Small intestine (tissue), 7 donors: ENCODE data around the gene RSPH10B2. TPM values are rescaled to one million over a fixed set of nuclear protein-coding genes. Genes with fewer than 3 reads are reported as not detected.
"Not testable (repeated sequence)": the region's sequence is repeated elsewhere in the genome, so short reads cannot be mapped to it uniquely, and the experiment has no call there.

ENCODE experiments used
- DNase-seq, 2 donors: peaks; one replicate each; pipeline versions ENCODE4 v3.0.0 to v3.0.0-alpha.2; 2013
- FAIRE-seq: peaks from 2 replicates; lab custom pipeline; 2012; peaks lifted over from hg19 to GRCh38; lab: Jason Lieb, UNC
- H3K27ac ChIP-seq, 3 donors: one replicate each; pipeline ENCODE4 v1.5.1; 2013; ENCODE audit warnings: low read length in 2 of 3, mild to moderate bottlenecking in 2 of 3, control low read depth in 1 of 3, inconsistent platforms in 1 of 3, low read depth in 1 of 3, moderate library complexity in 1 of 3
- H3K27me3 ChIP-seq, 3 donors: one replicate each; pipeline ENCODE4 v1.6.1; 2013; ENCODE audit warnings: low read length in 3 of 3, inconsistent platforms in 1 of 3; ENCODE audit not compliant: control insufficient read depth in 3 of 3, insufficient read depth in 3 of 3
- H3K36me3 ChIP-seq, 3 donors: one replicate each; pipeline ENCODE4 v1.6.1; 2013; ENCODE audit warnings: low read length in 3 of 3, inconsistent platforms in 1 of 3, low read depth in 1 of 3, mild to moderate bottlenecking in 1 of 3, moderate library complexity in 1 of 3; ENCODE audit not compliant: control insufficient read depth in 3 of 3, insufficient read depth in 2 of 3
- H3K4me1 ChIP-seq, 3 donors: one replicate each; pipeline ENCODE4 v1.6.1; 2013; ENCODE audit warnings: low read length in 2 of 3, inconsistent platforms in 1 of 3, low read depth in 1 of 3, mild to moderate bottlenecking in 1 of 3, moderate library complexity in 1 of 3; ENCODE audit not compliant: control insufficient read depth in 3 of 3, insufficient read depth in 2 of 3
- H3K4me3 ChIP-seq, 3 donors: one replicate each; pipeline ENCODE4 v1.5.1; 2013; ENCODE audit warnings: low read length in 3 of 3, control low read depth in 1 of 3, inconsistent platforms in 1 of 3, low read depth in 1 of 3, mild to moderate bottlenecking in 1 of 3, moderate library complexity in 1 of 3
- H3K9me3 ChIP-seq, 2 donors: one replicate each; pipeline ENCODE4 v1.6.1; 2013; ENCODE audit warnings: low read depth in 1 of 2, low read length in 1 of 2; ENCODE audit not compliant: control insufficient read depth in 2 of 2, insufficient read depth in 1 of 2
- WGBS, 3 donors: extraction: QIAGEN DNeasy Blood & Tissue Kit; methylation state at CpG; one replicate each; pipeline ENCODE4 v1.1.7; 2013; 5-methylcytosine and 5-hydroxymethylcytosine counted together
- polyA plus RNA-seq, 4 donors: library from polyadenylated mRNA; stranded (reverse) in 3 of 4; unstranded in 1 of 4; fragments of 200-250 nt in 3 of 4; fragments of 120-200 nt in 1 of 4; gene quantifications; one replicate each; pipeline versions ENCODE4 v1.2.1 to v1.2.3, GENCODE V29; 2013
- donor health status: healthy with polysubstance abuse.
- donor health status: control.
- donor health status: control.
- donor health status: Bipolar disorder and iron deficiency.
- donor health status: healthy.

The RSPH10B2 gene
- polyA plus RNA-seq, 4 donors, result 0.06 to 1.4 (median 0.07) TPM; not detected in 1

GRCh38 chr7:6738415-6738814 is 15.5 kb upstream of the RSPH10B2 start:
- H3K27me3 ChIP-seq, DNase-seq, H3K4me1 ChIP-seq, H3K4me3 ChIP-seq, H3K9me3 ChIP-seq, H3K27ac ChIP-seq, FAIRE-seq: not testable (repeated sequence)
- H3K36me3 ChIP-seq, result peaks cover 0 to 47% (median 2%) of the 10 kb centered on the region in 3 donors
- WGBS, 3 donors, result 93 to 99% (median 96%) methylated on average over 2 to 7 of the region's 11 CpGs

GRCh38 chr7:6744410-6745100 is 9.3 kb upstream of the RSPH10B2 start:
- peaks cover 0 to 23% (median 0%) of the 10 kb centered on the region in 3 donors for H3K36me3 ChIP-seq

GRCh38 chr7:6749335-6749734 is 4.6 kb upstream of the RSPH10B2 start:
- H3K27ac ChIP-seq, H3K4me3 ChIP-seq, H3K4me1 ChIP-seq, H3K9me3 ChIP-seq, DNase-seq, H3K27me3 ChIP-seq, FAIRE-seq: not testable (repeated sequence)
- peaks cover 0 to 12% (median 0%) of the 10 kb centered on the region in 3 donors for H3K36me3 ChIP-seq
- WGBS, 3 donors, result 21 to 70% (median 59%) methylated on average over 6 of the region's 12 CpGs

More at GRCh38 chr7:6744410-6745100, 9.3 kb upstream of the RSPH10B2 start:
- not testable (repeated sequence) for DNase-seq, H3K9me3 ChIP-seq, H3K27me3 ChIP-seq, H3K4me3 ChIP-seq, FAIRE-seq, H3K4me1 ChIP-seq
- 35 to 91% (median 89%) methylated on average over 1 of the region's 12 CpGs for WGBS, 3 donors
- H3K27ac ChIP-seq, result peak overlapping the region in 1 of 3 donors; percentile 56

- 39 to 81% (median 49%) methylated on average over 3 of the region's 6 CpGs for WGBS, 3 donors
- H3K27me3 ChIP-seq, H3K27ac ChIP-seq, H3K4me3 ChIP-seq, DNase-seq, FAIRE-seq, H3K9me3 ChIP-seq, H3K4me1 ChIP-seq: not testable (repeated sequence)
- H3K36me3 ChIP-seq, result peaks cover 0 to 12% (median 0%) of the 10 kb centered on the region in 3 donors
These were observed 3.7 kb upstream of the RSPH10B2 start for GRCh38 chr7:6750173-6750572.

- 40% methylated on average over 2 of the region's 12 CpGs; no CpG with 5 or more reads in 2 of the 3 donors for WGBS, 3 donors
- FAIRE-seq, H3K9me3 ChIP-seq: not testable (repeated sequence)
These were observed 7.3 kb downstream of the RSPH10B2 start for GRCh38 chr7:6761186-6761585.

DNA sequence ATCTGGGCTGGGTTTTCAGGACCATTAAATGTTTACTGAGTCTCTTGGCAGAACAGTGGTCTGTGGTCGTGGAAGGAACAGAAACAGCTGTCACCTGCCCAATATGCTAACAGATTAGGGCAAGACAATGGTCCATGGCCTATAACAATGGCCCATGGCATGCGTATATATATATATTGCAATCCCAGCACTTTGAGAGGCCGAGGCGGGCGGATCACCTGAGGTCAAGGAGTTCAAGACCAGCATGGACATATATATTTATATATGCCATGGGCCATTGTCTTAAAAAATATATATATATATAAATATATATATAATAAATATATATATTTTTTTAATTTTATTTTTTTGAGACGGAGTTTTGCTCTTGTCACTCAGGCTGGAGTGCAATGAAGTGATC is 27.7 kb downstream of the RSPH10B2 start:
- H3K9me3 ChIP-seq, H3K36me3 ChIP-seq, H3K27me3 ChIP-seq, H3K27ac ChIP-seq, H3K4me1 ChIP-seq, FAIRE-seq, DNase-seq, H3K4me3 ChIP-seq: not testable (repeated sequence)
- 79 to 86% (median 83%) methylated on average over 6 of the region's 6 CpGs for WGBS, 3 donors

More at GRCh38 chr7:6761186-6761585, 7.3 kb downstream of the RSPH10B2 start:
- H3K27ac ChIP-seq, H3K4me1 ChIP-seq, H3K36me3 ChIP-seq, H3K27me3 ChIP-seq, DNase-seq, H3K4me3 ChIP-seq: not testable (repeated sequence)

DNA sequence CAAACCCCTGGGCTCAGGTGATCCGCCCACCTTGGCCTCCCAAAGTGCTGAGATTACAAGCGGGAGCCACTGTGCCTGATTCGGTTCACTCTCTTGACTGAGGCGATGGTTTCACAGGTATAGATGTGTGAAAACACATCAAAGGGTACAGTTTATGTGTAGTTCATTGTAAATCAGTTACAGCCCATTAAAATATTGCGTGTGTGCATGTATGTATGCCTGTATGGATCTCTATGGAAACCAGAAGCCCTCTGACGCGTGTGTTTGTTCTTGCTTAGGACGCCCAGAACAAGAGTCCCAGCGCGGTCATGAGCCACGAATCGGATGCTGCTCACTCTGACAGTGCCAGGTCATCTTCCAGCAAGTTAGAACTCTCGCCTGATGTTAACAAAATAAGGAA is 35.5 kb downstream of the RSPH10B2 start:
- not testable (repeated sequence) for H3K9me3 ChIP-seq, H3K4me1 ChIP-seq, H3K4me3 ChIP-seq, H3K27me3 ChIP-seq, H3K27ac ChIP-seq, DNase-seq, FAIRE-seq, H3K36me3 ChIP-seq
- no CpG with 5 or more reads among the region's 13 CpGs for WGBS, 3 donors

DNA sequence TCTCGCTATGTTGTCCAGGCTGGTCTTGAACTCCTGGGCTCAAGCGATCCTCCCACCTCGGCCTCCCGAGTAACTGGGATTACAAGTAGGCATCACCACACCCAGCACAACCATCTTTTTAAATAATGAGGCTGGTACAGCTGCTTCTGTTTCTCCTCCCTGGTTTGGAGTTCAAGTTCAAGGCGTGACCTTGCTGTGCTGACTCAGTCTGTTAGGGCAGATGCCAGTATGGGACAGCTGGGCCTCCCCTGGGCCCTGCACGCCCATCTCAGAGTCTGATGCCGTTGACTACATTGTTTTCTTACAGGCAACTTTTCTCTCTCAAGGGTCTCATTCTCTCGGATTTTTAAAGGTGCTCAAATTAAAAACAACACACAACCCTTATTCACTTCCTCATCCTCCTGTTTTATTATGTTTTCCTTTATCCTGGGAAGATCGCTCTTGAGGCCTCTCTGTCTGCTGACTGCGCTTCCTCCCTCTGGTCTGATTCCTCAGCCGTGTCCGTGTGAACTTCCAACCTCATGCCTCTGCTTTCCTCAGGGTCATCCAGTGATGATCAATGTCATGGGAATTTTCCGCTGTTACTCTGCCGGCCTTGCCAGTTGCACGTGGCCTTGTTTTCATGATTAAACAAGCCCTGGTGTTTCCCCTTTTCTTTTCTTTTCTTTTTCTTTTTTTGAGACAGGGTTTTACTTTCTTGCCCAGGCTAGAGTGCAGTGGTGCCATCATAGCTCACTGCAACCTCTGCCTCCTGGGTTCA is 38.4 kb downstream of the RSPH10B2 start:
- not testable (repeated sequence) for H3K4me3 ChIP-seq, H3K27me3 ChIP-seq, H3K27ac ChIP-seq, DNase-seq, H3K36me3 ChIP-seq, H3K4me1 ChIP-seq, H3K9me3 ChIP-seq, FAIRE-seq
- WGBS, 3 donors, result 70 to 88% (median 81%) methylated on average over 8 to 9 of the region's 15 CpGs
